Measurements from ENCODE around the gene NUDT22.
A peak's percentile ranks its signal among the peaks of the same experiment; 100 is the strongest.

NUDT22 gene, protein sequence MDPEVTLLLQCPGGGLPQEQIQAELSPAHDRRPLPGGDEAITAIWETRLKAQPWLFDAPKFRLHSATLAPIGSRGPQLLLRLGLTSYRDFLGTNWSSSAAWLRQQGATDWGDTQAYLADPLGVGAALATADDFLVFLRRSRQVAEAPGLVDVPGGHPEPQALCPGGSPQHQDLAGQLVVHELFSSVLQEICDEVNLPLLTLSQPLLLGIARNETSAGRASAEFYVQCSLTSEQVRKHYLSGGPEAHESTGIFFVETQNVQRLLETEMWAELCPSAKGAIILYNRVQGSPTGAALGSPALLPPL

DNA sequence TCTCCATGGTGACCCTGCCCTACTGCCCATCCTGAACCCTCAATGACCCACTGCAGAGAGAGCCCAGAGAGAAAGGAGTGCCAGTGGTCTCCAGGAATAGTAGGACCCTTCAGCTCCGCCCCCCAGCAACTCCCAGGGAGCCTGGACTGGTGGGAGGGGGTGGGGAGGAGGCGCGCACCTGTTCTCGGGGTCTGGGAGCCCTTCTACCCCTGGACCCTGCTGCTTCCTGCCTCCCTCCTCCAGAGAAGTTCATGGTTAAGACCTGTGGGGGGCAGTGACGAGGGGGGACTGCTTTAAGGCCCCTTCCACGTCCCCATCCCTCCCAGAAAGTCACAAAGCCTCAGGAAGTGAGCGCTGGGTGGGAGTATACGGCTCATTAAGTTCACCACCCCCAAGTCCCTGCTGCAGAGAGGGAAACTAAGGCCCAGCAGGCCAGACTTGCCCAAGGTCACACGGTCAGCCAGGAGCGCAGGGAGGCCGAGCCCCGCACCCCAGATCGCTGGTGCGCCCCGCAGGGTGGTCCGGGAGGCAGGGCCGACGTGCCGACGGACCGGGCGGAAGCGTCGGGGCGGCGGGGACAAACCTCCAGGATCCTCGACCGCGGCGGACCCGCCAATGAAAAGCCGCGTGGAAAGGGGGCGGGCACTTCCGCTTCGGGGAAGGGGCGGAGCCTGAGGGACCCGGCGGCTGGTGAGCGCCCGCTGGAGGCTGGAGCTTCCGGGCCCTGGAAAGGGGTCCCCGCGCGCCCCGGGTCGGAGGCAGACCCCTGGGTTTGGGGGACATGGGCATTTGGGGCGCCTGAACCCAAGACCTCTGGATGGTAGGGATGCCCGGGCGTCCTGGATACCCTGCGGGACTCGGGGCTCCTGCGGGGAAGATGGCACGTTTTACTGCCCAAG lies at the start of gene NUDT22, which contains the start of gene TRPT1:
TSS of gene NUDT22 (plus strand) at position 667 of the 899 bp plus-strand sequence. CDS start 379 bp downstream, outside the sequence.
TSS of gene TRPT1 (minus strand) at position 579 of the 899 bp plus-strand sequence. CDS start at position 253, 326 bp downstream.
- peak; percentile 74 to 79 for DNase-seq

DNA sequence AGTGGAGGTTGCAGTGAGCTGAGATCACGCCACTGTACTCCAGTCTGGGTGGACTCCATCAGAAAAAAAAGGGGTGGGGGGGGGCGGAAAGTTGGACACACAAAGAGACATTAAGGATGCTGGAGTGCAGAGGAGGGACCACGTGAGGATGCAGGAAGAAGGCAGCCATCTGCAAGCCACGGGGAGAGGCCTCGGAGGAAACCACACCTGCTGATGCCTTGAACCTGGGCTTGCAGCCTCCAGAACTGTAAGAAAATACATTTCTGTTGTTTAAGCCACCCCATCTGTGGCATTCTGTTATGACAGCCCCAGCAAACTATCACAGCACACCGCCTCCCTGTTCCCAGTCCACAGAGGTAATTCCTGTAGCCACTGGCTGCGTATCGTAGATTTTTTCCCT lies 49.3 kb upstream of the NUDT22 start:
- DNase-seq = no peak

DNA sequence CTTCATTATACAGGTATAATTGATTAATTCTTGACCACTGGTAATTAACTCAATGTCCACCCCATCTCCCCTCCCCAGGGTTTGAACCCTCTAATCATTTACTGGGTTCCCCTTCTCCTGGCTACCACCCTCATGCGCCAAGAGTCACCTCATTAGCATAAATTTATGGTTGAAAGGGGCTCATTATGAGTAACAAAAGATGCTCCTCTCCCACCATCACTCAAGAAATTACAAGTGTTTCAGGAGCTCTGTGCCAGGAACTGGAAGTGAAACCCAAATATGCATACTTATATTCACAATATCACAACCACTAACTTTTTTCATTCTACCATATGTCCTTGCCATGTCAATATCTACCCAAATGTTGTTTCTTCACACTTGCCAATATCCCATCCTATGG lies 47.9 kb upstream of the NUDT22 start:
- no peak for DNase-seq

DNA sequence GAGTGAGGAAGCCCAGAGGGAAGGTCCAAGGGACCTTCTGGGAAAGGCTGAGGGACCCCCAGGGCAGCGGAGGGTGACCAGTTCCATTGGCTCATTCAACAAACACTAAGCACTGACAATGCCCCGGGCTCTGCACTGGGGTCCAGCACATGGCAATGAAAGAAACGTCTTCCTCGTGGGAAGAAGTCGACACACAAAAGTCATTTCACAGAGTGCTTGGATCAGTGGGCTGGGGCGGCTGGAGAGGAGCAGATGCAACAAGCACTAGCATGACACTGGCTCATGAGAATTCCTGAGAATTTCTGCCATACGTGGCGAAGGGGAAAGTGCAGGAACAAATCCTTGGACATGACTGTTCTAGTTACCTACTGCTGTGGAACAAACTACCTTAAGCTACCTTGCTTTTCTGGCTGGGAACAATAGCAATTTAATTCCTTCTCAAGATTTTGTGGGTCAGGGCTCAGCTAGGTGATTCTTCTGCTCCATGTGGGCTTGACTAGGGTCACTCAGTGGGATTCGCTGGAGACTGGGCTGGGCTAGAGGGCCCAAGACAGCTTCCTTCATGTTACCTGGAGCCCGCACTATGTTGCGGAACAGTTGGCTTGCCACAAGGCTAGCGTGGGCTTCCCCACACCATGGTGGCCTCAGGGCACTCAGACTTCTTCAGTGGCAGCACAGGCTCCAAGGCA lies 47.0 kb upstream of the NUDT22 start:
- no peak for DNase-seq

DNA sequence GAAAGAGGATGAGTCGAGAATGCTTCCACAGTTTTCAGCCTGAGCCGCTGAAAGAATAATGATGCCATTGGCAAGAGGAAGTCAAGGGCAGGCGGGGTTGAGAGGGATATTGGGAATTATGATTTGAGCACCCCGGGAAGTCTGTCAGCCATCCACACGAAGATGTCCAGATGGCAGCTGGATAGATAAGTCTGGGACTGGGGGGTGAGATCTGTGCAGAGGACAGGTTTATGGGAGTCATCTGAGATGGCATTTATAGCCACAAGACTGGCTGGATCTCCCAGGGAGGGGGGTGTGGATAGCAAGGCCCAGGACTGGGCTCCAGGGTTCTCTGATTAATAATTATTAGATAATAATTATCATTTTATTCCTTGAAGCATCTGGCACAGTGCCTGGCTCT lies 45.2 kb upstream of the NUDT22 start:
- DNase-seq = no peak

DNA sequence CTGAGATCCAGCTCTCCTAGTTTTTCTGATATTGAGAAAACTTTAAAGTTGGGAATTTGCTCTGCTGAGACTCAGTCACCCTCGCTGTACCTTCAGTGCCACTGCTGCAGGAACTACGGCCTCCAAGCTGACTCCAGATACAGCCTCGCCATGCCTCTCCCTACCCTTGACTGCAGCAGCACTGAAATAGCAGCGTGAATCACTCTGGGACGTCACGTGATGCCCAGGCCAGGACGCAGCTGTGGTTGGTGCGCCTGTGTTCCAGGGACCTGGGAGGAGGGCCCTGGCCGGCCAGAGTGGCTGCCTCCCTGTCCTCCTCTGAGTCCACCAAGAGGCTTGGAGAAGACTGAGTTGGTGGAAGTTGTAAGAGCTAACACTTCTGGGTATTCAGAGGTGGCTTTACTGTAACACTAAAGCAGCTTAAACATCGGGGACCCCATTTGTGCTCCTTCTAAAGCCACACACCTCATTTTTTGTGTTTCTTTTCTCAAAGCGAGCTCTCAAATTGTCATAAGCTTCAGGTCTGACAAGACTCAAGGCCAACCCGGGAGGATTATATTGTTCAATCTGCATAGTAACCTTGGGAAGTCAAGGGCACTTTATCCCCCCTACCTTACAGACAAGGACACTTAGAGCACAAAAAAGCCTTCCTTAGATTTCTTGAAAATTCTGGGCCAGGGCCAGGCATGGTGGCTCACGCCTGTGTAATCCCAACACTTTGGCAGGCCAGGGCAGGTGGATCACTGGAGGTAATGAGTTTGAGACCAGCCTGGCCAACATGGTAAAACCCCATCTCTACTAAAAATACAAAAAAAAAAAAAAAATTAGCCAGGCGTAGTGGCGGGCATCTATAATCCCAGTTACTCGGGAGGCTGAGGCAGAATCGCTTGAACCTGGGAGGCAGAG lies 44.3 kb upstream of the NUDT22 start:
- peak; percentile 42 to 86 for DNase-seq

DNA sequence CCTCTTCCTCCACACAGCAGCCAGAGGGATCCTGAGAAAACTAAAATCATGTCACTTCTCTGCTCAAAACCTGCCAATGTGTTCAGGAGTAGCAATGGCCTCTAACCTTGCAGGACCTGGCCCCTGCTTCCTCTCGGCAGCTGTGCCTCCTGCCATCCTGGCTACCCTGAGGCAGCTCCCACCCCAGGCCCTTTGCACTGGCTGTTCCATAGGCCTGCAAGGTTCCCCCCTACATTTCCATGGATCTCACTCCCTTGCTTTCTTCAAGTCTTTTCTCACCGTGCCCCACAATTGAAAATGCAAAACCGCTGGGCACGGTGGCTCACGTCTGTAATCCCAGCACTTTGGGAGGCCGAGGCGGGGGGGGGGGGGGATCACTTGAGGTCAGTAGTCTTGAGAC lies 42.2 kb upstream of the NUDT22 start:
- DNase-seq = no peak

DNA sequence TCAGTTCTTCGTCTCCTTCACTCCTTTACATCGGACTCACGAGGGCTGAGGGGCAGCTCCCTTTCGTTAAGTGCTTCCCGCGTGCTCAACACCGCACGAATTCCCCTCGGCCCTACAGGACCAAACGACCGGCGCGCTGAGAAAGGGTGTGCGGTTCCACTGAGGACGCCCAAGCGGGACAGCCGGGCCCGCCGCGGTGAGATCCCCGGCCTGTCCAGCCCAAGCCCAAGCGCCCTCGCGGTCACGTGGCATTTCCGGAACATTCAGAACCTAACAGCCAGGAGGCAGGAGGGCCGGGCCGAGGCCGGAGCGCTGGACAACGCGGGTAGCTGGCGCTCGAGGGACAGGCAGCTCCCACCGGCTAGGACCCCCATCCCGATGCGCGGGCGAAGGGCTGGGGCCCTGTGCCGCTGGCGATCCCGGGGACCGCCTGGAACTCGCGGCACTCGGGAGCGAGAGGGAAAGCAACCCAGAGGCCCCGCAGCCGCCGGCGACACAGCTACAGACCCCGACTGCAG lies 40.8 kb upstream of the NUDT22 start:
- DNase-seq = no peak

DNA sequence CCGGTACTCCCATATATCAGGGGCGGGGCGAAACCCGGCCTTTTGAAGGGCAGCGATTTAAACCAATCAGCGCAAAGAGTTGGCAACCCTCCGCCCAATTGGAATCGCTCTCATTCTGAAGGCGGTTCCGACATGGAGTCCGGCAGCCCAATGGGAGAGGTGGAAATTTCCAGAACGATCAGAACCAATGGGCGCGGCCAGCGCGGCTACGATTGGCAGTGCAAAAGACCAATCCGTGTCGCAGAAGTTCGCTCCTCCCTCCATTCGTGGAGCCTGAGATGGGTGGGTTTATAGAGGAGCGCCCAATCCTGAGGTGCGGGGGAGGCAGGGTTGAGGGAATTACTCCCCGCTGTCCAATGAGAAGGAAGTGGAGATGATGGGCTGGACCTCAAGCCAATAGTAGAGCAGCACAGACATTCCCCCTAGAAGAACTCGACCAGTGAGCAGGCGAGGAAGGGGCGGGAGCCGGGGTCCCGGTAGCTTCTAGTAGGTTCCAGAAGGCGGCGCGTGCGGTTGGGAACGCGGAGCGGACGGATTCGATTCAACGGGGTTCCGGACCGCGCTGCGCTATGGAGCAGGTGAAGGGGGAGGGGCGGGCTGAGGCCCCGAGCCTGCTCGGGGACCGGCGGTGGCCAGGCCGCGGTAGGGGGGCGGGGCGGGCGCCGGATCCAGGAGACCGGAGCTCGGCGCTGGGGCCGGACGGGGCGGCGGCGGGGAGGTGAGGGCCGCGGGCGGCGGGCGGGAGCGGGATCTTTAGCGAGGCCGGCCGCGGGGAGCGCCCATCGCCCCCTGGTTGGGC lies 40.2 kb upstream of the NUDT22 start, which contains the start of gene STIP1:
TSS of gene STIP1 (plus strand) at position 479 of the 799 bp plus-strand sequence. CDS start at position 570, 91 bp downstream.
- DNase-seq = peak; percentile 98 to 100

DNA sequence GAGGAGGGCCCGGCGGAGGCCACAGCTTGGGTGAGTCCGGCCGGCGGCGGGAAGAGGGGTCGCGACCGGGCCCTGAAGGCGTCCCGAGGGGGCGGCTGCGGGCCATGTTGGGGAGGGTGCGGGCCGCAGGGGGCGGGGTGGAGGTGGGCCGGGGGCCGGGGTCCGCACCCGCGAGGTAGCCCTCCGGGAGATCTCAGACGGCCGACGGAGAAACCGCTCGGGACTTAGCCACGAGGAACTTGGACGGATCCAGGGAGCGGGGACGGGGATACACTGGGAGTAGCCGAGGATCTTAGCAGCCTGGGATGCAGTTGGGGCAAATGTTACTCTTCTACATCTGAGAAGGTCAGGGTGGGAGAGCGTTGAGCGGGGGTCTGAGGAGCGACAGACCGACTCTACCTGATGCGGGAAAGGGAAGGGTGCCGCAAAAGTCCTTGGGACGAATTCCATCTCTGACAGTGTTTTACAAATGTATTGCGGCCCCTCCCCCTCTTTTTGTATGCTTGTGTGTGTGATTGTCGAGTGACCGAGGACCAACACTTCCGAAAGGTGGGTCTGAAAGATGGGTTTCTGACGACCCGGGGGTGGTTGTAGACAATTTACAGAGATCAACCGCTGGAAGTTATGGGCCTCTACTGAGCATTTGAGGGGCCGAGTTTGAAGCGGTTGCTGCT lies 39.4 kb upstream of the NUDT22 start:
- DNase-seq = no peak

DNA sequence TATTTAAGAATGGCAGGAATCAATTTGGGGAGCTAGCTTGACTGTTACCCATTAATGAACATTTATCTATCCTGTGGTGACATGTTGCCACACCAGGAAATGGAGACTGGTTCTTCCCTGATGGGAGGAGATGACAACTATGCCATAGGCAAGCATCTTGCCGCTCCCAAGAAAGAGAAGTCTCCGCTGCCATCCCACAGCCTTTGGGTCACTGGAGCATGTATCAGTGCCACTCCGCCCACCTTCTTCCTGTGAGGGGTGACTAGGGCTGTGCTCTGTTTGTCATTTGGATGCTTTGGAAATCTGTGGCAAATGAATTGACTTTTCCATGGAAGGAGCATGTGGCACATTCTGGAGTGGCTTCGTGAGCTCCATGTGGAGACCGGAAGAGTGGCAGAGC lies 33.6 kb upstream of the NUDT22 start:
- no peak for DNase-seq

DNA sequence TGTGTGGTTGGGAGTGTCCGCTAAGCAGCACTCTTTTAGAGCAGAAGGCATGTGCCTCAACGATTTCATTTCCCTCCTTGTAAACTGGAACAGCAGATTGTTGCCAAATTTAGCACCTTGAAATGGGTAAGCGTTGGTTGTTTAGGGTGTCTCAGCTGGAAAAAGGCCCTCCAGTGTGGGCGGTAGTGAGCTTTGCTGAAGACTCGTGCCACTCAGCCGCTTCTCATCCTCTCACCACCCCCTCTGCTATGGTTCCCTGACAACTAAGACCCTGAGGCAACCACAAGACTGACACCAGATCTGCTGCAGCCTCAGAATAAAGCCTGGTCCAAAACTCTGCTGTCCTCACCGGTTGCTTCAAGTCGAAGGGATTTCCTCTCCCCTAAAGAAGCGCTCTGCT lies 29.4 kb upstream of the NUDT22 start:
- DNase-seq = no peak

DNA sequence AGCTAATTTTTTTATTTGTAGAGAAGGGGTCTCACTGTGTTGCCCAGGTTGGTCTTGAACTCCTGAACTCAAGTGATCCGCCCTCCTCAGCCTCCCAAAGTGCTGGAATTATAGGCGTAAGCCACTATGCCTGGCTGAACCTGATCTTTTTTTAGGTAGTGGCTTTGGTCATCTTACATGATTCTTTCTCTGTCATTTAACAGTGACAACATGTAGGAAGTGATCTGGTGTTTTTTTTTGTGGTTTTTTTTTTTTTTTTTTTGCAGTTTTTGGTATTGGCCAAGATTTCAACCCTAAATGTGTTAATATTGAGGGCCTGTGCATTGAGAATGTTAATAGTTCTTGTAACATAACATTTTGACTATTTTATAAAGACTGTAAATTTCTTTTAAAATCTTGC lies 27.6 kb upstream of the NUDT22 start:
- no peak for DNase-seq

DNA sequence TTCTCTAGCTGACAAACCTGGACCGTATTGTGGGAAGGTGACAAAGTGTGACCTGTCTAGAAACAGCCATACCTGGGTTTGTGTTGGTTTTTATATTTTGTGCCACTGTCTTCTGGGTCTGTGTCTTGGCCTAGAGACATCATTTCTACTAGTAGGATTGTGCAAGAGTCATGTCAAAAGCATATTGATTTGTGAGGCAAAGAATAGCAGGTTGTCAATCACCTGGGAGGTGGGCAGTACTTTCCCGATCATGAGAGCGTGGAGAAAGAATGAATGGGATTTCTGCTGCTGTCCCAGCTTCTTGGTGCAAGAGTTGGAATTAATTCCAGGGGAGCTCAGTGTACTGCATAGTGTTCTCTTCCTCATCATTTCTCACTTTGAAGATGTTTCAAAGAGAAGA lies 24.5 kb upstream of the NUDT22 start:
- no peak for DNase-seq

DNA sequence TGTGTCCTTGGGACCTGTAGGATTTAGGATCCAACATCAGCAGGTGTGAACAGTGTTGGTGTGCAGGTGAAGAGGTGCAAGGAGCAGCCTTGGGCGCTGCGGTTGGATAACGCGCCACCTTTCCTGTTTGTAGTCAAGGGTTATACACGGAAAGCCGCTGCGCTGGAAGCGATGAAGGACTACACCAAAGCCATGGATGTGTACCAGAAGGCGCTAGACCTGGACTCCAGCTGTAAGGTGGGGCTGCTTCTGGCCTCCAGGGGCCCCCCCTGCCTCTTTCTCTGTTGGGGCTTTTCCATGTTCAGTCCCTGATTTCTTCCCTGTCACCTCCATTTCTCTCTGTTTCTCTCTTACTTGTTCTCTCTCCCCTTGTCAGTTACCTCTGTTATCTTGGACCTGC lies 23.1 kb upstream of the NUDT22 start:
- no peak for DNase-seq

DNA sequence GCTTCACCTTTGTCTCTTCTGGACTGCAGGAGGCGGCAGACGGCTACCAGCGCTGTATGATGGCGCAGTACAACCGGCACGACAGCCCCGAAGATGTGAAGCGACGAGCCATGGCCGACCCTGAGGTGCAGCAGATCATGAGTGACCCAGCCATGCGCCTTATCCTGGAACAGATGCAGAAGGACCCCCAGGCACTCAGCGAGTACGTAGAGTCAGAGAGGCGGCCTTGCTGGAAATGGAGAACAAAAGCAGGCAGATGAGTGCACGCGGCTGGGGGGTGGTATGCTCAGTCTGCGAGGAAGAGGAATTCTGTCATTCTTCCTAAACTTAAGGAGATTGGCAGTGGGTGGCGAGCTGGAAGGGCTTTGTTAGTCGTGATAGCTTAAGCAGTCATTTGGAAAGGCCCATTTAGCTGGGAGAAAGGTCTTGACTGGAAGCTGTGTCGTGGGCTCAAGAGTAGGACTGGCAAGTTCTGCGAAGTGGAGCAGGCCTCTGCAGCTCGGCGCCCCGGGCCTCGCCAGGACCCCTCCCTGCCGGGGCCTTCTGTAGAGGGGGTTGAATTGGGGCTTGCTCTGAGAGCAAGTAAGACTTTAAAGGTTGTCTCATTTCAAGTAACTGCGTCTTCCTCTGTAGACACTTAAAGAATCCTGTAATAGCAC lies 22.5 kb upstream of the NUDT22 start:
- DNase-seq = no peak

DNA sequence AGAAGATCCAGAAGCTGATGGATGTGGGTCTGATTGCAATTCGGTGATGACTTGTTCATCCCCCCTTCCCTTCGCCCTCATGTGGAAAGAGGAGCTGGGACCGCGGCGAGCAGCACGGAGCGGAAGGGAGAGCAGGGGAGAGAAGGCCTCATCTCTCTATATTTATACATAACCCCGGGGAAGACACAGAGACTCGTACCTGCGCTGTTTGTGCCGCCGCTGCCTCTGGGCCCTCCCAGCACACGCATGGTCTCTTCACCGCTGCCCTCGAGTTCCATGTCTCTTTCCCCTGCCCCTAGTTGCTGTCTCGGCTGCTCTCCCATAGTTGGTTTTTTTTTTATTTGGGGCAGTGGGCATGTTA lies 22.0 kb upstream of the NUDT22 start:
- no peak for DNase-seq

DNA sequence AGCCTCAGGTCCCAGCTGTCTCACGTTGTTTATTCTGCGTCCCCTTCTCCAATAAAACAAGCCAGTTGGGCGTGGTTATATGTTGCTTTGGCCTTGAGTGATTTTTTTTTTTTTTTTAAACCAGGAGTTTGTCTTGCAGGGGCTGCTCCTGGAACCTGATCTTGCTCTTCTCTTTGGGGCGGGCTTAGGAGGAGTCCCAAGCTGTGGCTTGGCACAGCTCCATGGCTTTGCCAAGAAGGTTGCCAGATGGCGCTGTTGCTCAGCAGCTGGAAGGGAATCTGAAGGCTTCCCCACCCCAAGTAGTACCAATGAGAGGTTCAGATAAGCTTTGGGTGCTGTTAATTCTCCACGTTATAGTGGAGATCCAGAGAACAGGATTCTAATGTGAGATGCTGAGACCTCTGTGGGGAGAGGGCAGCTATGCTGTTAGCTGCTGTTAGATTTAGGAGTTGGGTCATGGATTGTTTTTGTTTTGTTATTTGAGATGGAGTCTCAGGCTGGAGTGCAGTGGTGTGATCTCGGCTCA lies 21.5 kb upstream of the NUDT22 start:
- DNase-seq = peak; percentile 49 to 86

DNA sequence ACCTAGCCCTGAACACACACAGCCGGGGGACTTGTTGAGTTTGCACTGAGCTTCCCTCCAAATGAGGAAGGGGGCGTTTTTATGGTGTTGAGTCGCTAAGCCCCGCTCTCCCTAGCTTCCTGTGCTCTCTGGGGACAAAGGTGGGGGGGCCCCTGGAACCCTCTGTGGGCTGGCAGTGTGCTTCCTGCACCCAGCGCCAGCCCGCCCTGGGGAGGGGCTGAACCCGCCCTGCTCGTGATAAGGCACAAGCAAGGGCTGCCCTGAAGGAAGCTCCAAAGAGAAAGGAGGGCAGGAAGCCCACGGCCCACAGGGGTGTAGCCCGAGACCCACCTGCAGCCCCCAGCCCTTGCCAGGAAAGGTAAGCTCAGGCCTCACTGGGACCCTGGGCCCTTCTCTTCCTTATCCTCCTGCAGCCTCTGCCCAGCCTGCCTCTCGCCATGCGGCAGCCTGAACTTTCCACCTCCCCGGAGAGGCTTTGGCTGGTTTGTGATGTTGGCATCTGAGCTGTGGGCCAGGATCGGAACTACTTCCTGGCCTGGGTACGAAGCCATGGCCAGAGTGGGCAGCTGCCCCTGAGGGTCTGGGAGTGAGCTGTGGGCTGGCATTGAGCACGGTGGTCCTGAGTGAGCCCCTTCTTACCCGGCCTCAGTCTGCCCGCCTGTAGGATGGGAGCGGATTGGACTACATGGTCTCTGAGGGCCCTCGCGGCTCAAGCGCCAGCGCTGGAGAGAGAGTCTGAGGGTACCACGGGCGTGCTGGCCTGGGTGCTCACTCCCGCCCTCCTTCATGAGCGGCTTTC lies 19.4 kb upstream of the NUDT22 start, which contains the start of gene FERMT3:
TSS of gene FERMT3 (plus strand) at position 265 of the 799 bp plus-strand sequence. CDS start 644 bp downstream, outside the sequence.
- peak; percentile 40 to 91 for DNase-seq
